B cell (primary cell): ENCODE results near the gene SOCS3. TPM values are rescaled to one million over a fixed set of nuclear protein-coding genes. Genes with fewer than 3 reads are reported as not detected.
A peak's percentile ranks its signal among the peaks of the same experiment; 100 is the strongest.

Source experiments
- ATAC-seq: fragments of 200-7000 bp; cut with Tn5 transposase; one replicate; pipeline ENCODE4 v1.10.0; 2021; ENCODE audit warnings: low read depth, mild to moderate bottlenecking, moderate number of reproducible peaks, moderate library complexity
- CTCF ChIA-PET: fragments of 350-600 bp; sonication (Branson Sonifier 250); formaldehyde crosslinking; loops from one replicate; lab custom pipeline; 2021; ENCODE audit warnings: antibody characterized with exemption, inconsistent platforms; lab: Charles Lee
- POLR2A ChIA-PET: fragments of 350-600 bp; sonication (Branson Sonifier 250); formaldehyde crosslinking; loops from one replicate; lab custom pipeline; 2021; ENCODE audit warnings: antibody characterized with exemption; lab: Charles Lee
- DNase-seq: peaks from one replicate; pipeline ENCODE4 v3.0.0; 2013
- H2AFZ ChIP-seq: 2 replicates; pipeline ENCODE4 v1.6.1; 2012; ENCODE audit warnings: mild to moderate bottlenecking, low read depth, low read length; ENCODE audit not compliant: insufficient read depth, poor library complexity, severe bottlenecking
- H3K27ac ChIP-seq, 2 donors: 1 replicate in 1 of 2; 2 replicates in 1 of 2; pipeline ENCODE4 v1.5.1; 2012 to 2013; ENCODE audit warnings: low read length in 2 of 2, mild to moderate bottlenecking in 2 of 2, moderate library complexity in 1 of 2
- H3K27me3 ChIP-seq, 4 experiments: fragments of 200-600 bp in 1 of 4; sonication (generic) in 1 of 4; replicated peaks in 1 of 4; 1 replicate in 2 of 4; 2 replicates in 2 of 4; pipeline versions ENCODE4 v1.6.1 to v1.7.0; 2013 to 2016; ENCODE audit warnings: low read length in 3 of 4, mild to moderate bottlenecking in 2 of 4, mixed read lengths in 1 of 4, moderate library complexity in 1 of 4; ENCODE audit not compliant: insufficient read depth in 4 of 4, control insufficient read depth in 3 of 4; ENCODE audit errors: control extremely low read depth in 1 of 4
- H3K36me3 ChIP-seq, 2 experiments: replicated peaks in 1 of 2; 1 replicate in 1 of 2; 2 replicates in 1 of 2; pipeline versions ENCODE4 v1.6.1 to v1.7.1; 2013; ENCODE audit warnings: low read length in 1 of 2; ENCODE audit not compliant: insufficient read depth in 2 of 2, control insufficient read depth in 1 of 2; ENCODE audit errors: control extremely low read depth in 1 of 2, extremely low read depth in 1 of 2
- H3K4me1 ChIP-seq, 2 donors: fragments of 200-600 bp in 1 of 2; sonication (generic) in 1 of 2; 1 replicate in 1 of 2; 2 replicates in 1 of 2; pipeline versions ENCODE4 v1.5.1 to v1.6.1; 2013 to 2017; ENCODE audit warnings: low read length in 2 of 2; ENCODE audit not compliant: control insufficient read depth in 2 of 2, insufficient read depth in 2 of 2
- H3K4me2 ChIP-seq: replicated peaks from 2 replicates; pipeline ENCODE3; 2012; ENCODE audit warnings: mild to moderate bottlenecking, low read depth, low read length; ENCODE audit not compliant: poor library complexity, severe bottlenecking
- H3K4me3 ChIP-seq, 5 experiments: fragments of 200-600 bp in 1 of 5; sonication (generic) in 1 of 5; 1 replicate in 3 of 5; 2 replicates in 2 of 5; pipeline versions ENCODE4 v1.5.1 to v1.7.0; 2011 to 2016; ENCODE audit warnings: low read length in 4 of 5, mild to moderate bottlenecking in 4 of 5, low read depth in 2 of 5, control low read depth in 1 of 5, moderate library complexity in 1 of 5; ENCODE audit not compliant: insufficient read depth in 1 of 5; ENCODE audit errors: control extremely low read depth in 1 of 5, extremely low read depth in 1 of 5
- H3K79me2 ChIP-seq: fragments of 200-600 bp; sonication (generic); one replicate; pipeline ENCODE4 v1.6.0; 2016; ENCODE audit warnings: low read length; ENCODE audit not compliant: control insufficient read depth, insufficient read depth
- H3K9ac ChIP-seq: fragments of 200-600 bp; sonication (generic); 2 replicates; pipeline ENCODE4 v1.6.1; 2017; ENCODE audit warnings: mild to moderate bottlenecking, low read length, moderate library complexity
- H3K9me3 ChIP-seq, 3 donors: one replicate each; pipeline versions ENCODE4 v1.6.1 to v1.7.1; 2013; ENCODE audit warnings: low read length in 2 of 3; ENCODE audit not compliant: control insufficient read depth in 2 of 3, insufficient read depth in 1 of 3; ENCODE audit errors: control extremely low read depth in 1 of 3
- H4K20me1 ChIP-seq: 2 replicates; pipeline ENCODE4 v1.6.0; 2012; ENCODE audit warnings: mild to moderate bottlenecking, low read length; ENCODE audit not compliant: insufficient read depth, control insufficient read depth, poor library complexity, severe bottlenecking
- H3K27ac Mint-ChIP-seq: one replicate; pipeline ENCODE4 v1.8.0; 2021; ENCODE audit warnings: mixed read lengths
- H3K27me3 Mint-ChIP-seq: one replicate; pipeline ENCODE4 v1.8.0; 2021; ENCODE audit warnings: mixed read lengths
- H3K4me1 Mint-ChIP-seq: one replicate; pipeline ENCODE4 v1.8.0; 2021; ENCODE audit warnings: mixed read lengths
- H3K4me3 Mint-ChIP-seq: one replicate; pipeline ENCODE4 v1.8.0; 2021; ENCODE audit warnings: mixed read lengths
- H3K9me3 Mint-ChIP-seq: one replicate; pipeline ENCODE4 v1.8.0; 2022; ENCODE audit warnings: mixed read lengths; ENCODE audit not compliant: insufficient read depth
- CTCF ChIP-seq: fragments of 200-600 bp; IDR thresholded peaks from one replicate; pipeline ENCODE4 v1.8.0; 2022; ENCODE audit warnings: antibody characterized with exemption, mild to moderate bottlenecking
- EZH2 ChIP-seq: IDR thresholded peaks from 2 replicates; pipeline ENCODE4 v1.6.1; 2012; ENCODE audit warnings: borderline replicate concordance, low read depth, mild to moderate bottlenecking, moderate library complexity, low read length; ENCODE audit not compliant: insufficient read depth, poor library complexity, severe bottlenecking
- WGBS: methylation state at CpG from one replicate; pipeline ENCODE4 v1.1.5; 2013; ENCODE audit warnings: missing lambda C conversion rate; ENCODE audit not compliant: insufficient coverage; 5-methylcytosine and 5-hydroxymethylcytosine counted together
- intact Hi-C: fragments of 100-400 bp; cut with micrococcal nuclease; formaldehyde crosslinking; loops from one replicate; pipeline ENCODE4 v1.10.0; 2022
- polyA minus RNA-seq: library from RNA; depleted of rRNA, polyadenylated mRNA; stranded (reverse); fragments of >200 nt; gene quantifications from 2 replicates; pipeline ENCODE4 v1.2.3, GENCODE V29; 2012
- polyA plus RNA-seq: library from polyadenylated mRNA; depleted of rRNA; stranded (reverse); fragments of >200 nt; gene quantifications from 2 replicates; pipeline ENCODE4 v1.2.3, GENCODE V29; 2012
- total RNA-seq, 2 donors: library from RNA; stranded (reverse); fragments of 120-200 nt in 1 of 2; gene quantifications; 1 replicate in 1 of 2; 2 replicates in 1 of 2; pipeline versions ENCODE4 v1.2.3 to v1.2.4, GENCODE V29; 2013 to 2022

The SOCS3 gene
- total RNA-seq (39.8 and 41.8 TPM in 2 replicates), polyA plus RNA-seq (24.4 and 67.6 TPM in 2 replicates), polyA minus RNA-seq (74.7 and 86.3 TPM in 2 replicates)
- 3.9 TPM for total RNA-seq (2013)

GRCh38 chr17:78359997-78360370 is at the start of gene SOCS3:
SOCS3 (minus strand) TSS chr17:78360077; CDS start chr17:78359095, 982 bp downstream.
- Histone ChIP-seq H3K27ac (peak within 1 kb of the TSS; percentile 8 to 66), H2AFZ (peak within 1 kb of the TSS; percentile 78), H3K27me3 (peaks cover 0 to 32% (median 4%) of the 10 kb centered on the region in 4 experiments), H3K4me2 (peak within 1 kb of the TSS; percentile 98), H4K20me1 (peaks cover 13% of the 10 kb centered on the region), H3K4me1 (peaks cover 43 to 55% of the 10 kb centered on the region in 2 donors), H3K4me3 (peak within 1 kb of the TSS; percentile 36 to 76 (median 61)), H3K9ac (peak within 1 kb of the TSS; percentile 64), H3K9me3 (no peaks in the 10 kb centered on the region), H3K36me3 (peaks cover 0 to 4% of the 10 kb centered on the region in 2 experiments), H3K79me2 (no peaks in the 10 kb centered on the region)
- TF ChIP-seq CTCF (no peak), EZH2 (no peak)
- Mint-ChIP-seq H3K9me3 (no peaks in the 10 kb centered on the region), H3K4me1 (peaks cover 44% of the 10 kb centered on the region), H3K27ac (peak within 1 kb of the TSS; percentile 90), H3K27me3 (peaks cover 18% of the 10 kb centered on the region), H3K4me3 (peak within 1 kb of the TSS; percentile 91)
- DNase-seq (peak; percentile 94), ATAC-seq (peak; percentile 69)
- POLR2A ChIA-PET, result interaction anchor here (1.0 to 1.9 kb wide), 4 partner anchors 22 to 239 kb away, joined by 3 to 12 read pairs (median 3); partner anchors contain the start of genes AFMID and TK1
- CTCF ChIA-PET, result interaction anchor here (0.6 to 9.1 kb wide), 13 partner anchors 10 to 275 kb away, joined by 3 to 171 read pairs (median 7); partner anchors contain the start of gene PGS1
- intact Hi-C loops, result loop anchor here (1.0 to 2.0 kb wide), 10 partner anchors 17 to 230 kb away; partner anchors contain the start of genes PGS1 and TMC8
- under 1% methylated on average over 53 of the region's 59 CpGs for WGBS
